Measurements from ENCODE around the gene SMTNL1. TPM values are rescaled to one million over a fixed set of nuclear protein-coding genes. Genes with fewer than 3 reads are reported as not detected.

The SMTNL1 gene
- total RNA-seq, 6 experiments from 2014 or later, result not detected

DNA sequence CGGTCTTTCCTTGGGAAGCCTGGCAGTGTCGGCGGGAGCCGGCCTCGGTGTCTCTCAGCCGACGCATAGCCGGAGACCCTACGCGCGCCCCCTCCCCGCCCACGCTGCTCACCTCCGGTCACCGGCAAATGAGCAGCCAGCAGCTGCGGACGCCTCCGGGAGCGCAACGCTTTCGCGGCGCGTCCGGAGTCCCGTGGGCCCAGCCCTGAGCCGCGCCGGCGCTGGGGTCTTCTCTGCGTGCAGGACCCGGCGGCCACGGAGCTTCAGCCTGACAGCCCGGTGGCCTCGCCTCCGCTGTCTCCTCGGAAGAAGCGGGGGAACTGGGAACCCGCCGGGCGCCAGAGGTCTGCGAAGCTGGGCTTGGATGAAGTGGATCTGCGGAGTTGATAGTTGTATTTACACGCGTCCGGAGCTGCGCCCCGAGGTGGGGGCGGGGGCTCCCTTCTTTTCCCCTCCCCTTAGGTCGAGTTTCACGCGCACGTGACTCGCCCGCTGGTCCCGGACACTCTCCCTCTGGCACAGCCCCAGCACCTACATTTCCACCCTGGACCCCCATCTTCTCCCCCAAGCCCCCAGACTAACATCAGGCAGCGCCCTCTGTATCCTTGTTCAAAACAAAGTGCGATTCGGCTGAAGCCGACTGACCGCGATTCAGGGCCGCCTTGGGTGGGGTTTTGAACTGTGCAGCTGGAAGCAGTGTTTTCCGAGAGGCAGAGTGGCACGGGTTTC, 21.9 kb upstream of the SMTNL1 start, which contains the start of gene SLC43A1:
TSS of gene SLC43A1 (minus strand) at position 371 of the 729 bp plus-strand sequence. CDS start 1,591 bp downstream, outside the sequence.
- H3K4me3 ChIP-seq, result peak within 1 kb of the TSS; percentile 94 to 99 (median 97)
- peaks cover 0 to 8% (median 0%) of the 10 kb centered on the region in 4 donors for H3K36me3 ChIP-seq
- intact Hi-C loops (cut with DNase I), result no loop called here
- 1% methylated on average over 13 of the region's 66 CpGs for WGBS (ENCODE audit: insufficient coverage, low coverage, low lambda C conversion rate, missing lambda C conversion rate)
- H3K27me3 ChIP-seq, result no peaks in the 10 kb centered on the region
- H3K27ac ChIP-seq, result peak within 1 kb of the TSS; percentile 57 to 92 (median 85)
- TF ChIP-seq, protein P1, sequence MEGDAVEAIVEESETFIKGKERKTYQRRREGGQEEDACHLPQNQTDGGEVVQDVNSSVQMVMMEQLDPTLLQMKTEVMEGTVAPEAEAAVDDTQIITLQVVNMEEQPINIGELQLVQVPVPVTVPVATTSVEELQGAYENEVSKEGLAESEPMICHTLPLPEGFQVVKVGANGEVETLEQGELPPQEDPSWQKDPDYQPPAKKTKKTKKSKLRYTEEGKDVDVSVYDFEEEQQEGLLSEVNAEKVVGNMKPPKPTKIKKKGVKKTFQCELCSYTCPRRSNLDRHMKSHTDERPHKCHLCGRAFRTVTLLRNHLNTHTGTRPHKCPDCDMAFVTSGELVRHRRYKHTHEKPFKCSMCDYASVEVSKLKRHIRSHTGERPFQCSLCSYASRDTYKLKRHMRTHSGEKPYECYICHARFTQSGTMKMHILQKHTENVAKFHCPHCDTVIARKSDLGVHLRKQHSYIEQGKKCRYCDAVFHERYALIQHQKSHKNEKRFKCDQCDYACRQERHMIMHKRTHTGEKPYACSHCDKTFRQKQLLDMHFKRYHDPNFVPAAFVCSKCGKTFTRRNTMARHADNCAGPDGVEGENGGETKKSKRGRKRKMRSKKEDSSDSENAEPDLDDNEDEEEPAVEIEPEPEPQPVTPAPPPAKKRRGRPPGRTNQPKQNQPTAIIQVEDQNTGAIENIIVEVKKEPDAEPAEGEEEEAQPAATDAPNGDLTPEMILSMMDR (IDR thresholded peaks at IDR 0.05), result no peak
- peak; percentile 50 for TF ChIP-seq POLR2A (IDR thresholded peaks at IDR 0.05)
- H3K4me1 ChIP-seq, result peaks cover 0 to 15% (median 6%) of the 10 kb centered on the region in 4 donors
- DNase-seq, result peak; percentile 69 to 89 (median 86)
- ATAC-seq, result peak; percentile 67 to 86 (median 80)
- H3K9me3 ChIP-seq, result no peaks in the 10 kb centered on the region

DNA sequence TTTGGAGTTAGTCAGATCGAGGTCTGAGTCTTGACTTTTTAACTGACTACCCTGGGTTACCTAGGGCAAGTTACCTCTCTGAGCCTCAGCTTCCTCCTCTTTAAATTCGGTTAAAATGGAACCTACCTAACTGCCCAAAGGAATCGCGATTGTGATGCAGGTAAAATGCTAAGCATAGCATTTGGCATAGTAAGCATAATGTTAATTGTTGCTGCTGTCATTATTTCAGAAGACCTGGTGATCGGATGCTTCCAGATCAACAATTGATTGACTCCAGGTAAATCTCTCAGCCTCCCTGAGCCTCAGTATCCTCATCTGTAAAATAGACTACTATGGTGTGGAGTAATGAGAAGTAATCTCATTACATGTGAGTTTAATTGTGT, 21.3 kb upstream of the SMTNL1 start:
- DNase-seq (no peak), ATAC-seq (no peak)
- WGBS (ENCODE audit: insufficient coverage, low coverage, low lambda C conversion rate, missing lambda C conversion rate), result 10% methylated on average over 3 of the region's 5 CpGs
- H3K27ac ChIP-seq, result peak overlapping the region in 2 of 3 donors; percentile 71 to 92
- intact Hi-C loops (cut with DNase I), result no loop called here
- H3K36me3 ChIP-seq, result peaks cover 0 to 8% (median 0%) of the 10 kb centered on the region in 4 donors
- peak overlapping the region; percentile 94 to 99 (median 97) for H3K4me3 ChIP-seq
- H3K9me3 ChIP-seq, result no peaks in the 10 kb centered on the region
- no peaks in the 10 kb centered on the region for H3K27me3 ChIP-seq
- TF ChIP-seq, protein P1 (IDR thresholded peaks at IDR 0.05), result no peak
- TF ChIP-seq POLR2A (IDR thresholded peaks at IDR 0.05), result no peak
- peaks cover 0 to 15% (median 6%) of the 10 kb centered on the region in 4 donors for H3K4me1 ChIP-seq

DNA sequence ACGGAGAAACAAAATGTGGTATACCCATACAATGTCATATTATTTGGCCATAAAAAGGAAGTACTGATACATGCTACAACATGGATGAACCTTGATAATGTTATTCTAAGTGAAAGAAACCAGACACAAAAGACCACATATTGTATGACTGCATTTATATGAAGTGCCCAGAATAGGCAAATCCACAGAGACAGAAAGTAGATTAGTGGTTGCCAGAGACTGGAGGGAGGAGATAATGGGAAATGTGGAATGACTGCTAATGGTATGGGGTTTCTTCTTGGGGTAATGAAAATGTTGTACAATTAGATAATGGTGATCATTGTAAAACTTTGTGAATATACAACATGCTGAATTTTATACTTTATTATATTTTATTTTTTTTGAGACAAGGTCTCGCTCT, 16.3 kb upstream of the SMTNL1 start:
- no peak overlapping the region for H3K4me3 ChIP-seq
- H3K9me3 ChIP-seq, result no peaks in the 10 kb centered on the region
- DNase-seq (no peak), ATAC-seq (no peak)
- H3K27me3 ChIP-seq, result no peaks in the 10 kb centered on the region
- 91% methylated on average over 2 of the region's 2 CpGs for WGBS (ENCODE audit: insufficient coverage, low coverage, low lambda C conversion rate, missing lambda C conversion rate)
- intact Hi-C loops (cut with DNase I), result loop anchor here in 1 of 2 donors (10.0 kb wide), 1 partner anchor 46 kb away; no protein-coding TSS in a partner anchor
- H3K4me1 ChIP-seq, result peaks cover 0 to 2% (median 0%) of the 10 kb centered on the region in 4 donors
- no peak for TF ChIP-seq POLR2A (IDR thresholded peaks at IDR 0.05)
- no peaks in the 10 kb centered on the region for H3K36me3 ChIP-seq
- no peak overlapping the region for H3K27ac ChIP-seq

DNA sequence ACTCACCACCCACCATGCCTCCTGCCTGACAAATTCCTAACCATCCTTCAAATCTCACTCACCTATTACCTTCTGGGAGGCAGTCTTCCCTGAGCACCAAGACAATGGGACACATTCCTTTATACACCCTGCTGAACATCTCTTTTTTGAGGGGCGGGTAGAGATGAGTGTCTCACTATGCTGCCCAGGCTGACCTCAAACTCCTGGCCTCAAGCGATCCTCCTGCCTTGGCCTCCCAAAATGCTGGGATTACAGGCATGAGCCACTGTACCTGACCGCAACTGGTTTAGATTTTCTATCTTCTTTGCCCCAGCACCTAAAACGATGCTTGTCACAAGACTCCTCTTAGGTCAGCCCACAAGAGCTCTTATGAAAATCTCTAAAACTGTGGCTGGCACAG, 14.0 kb upstream of the SMTNL1 start:
- WGBS (ENCODE audit: insufficient coverage, low coverage, low lambda C conversion rate, missing lambda C conversion rate), result 86% methylated on average over 4 of the region's 4 CpGs
- Histone ChIP-seq H3K4me1 (no peaks in the 10 kb centered on the region), H3K27ac (no peak overlapping the region), H3K4me3 (no peak overlapping the region), H3K9me3 (no peaks in the 10 kb centered on the region), H3K27me3 (no peaks in the 10 kb centered on the region), H3K36me3 (peaks cover 0 to under 1% (median 0%) of the 10 kb centered on the region in 4 donors)
- DNase-seq (no peak), ATAC-seq (no peak)
- TF ChIP-seq POLR2A (IDR thresholded peaks at IDR 0.05), result no peak
- TF ChIP-seq, protein P1 (IDR thresholded peaks at IDR 0.05), result no peak
- intact Hi-C loops (cut with DNase I), result loop anchor here in 1 of 2 donors (10.0 kb wide), 1 partner anchor 49 kb away; no protein-coding TSS in a partner anchor

Measured in right lobe of liver (tissue), 6 donors.